ENCODE results near the gene IFIT1. TPM values are rescaled to one million over a fixed set of nuclear protein-coding genes. Genes with fewer than 3 reads are reported as not detected.

The IFIT1 gene
- polyA plus RNA-seq, 1 donor (not counting 4 experiments of a cell fraction or from before 2014, with no cell fraction given) = 140 TPM

- Histone ChIP-seq H3K4me1 (ENCODE audit: control insufficient read depth, extremely low read depth, insufficient read depth, low read length) (peaks cover 6% of the 10 kb centered on the region), H3K9me1 (ENCODE audit: control insufficient read depth, extremely low read depth, insufficient read depth, low read length) (no peaks in the 10 kb centered on the region), H3K36me3 (ENCODE audit: control insufficient read depth in 2 of 2, extremely low read depth in 1 of 2, insufficient read depth in 2 of 2, low read length in 2 of 2) (no peaks in the 10 kb centered on the region), H3K27me3 (ENCODE audit: control insufficient read depth, extremely low read depth, insufficient read depth, low read length) (no peaks in the 10 kb centered on the region), H4K20me1 (ENCODE audit: control insufficient read depth, extremely low read depth, insufficient read depth, low read length) (no peaks in the 10 kb centered on the region), H3K9me3 (ENCODE audit: control insufficient read depth, low read depth, low read length) (no peaks in the 10 kb centered on the region), H3K4me3 (ENCODE audit: control insufficient read depth in 2 of 3, extremely low read depth in 1 of 3, insufficient read depth in 2 of 3, low read depth in 1 of 3, low read length in 3 of 3) (no peak overlapping the region), H2AFZ (ENCODE audit: control insufficient read depth, low read length) (no peak overlapping the region), H3K4me2 (ENCODE audit: control insufficient read depth, extremely low read depth, insufficient read depth, low read depth, low read length) (no peak overlapping the region), H3K79me2 (ENCODE audit: control insufficient read depth, insufficient read depth, low read length) (no peaks in the 10 kb centered on the region), H3K27ac (ENCODE audit: control insufficient read depth, insufficient read depth, low read length) (no peak overlapping the region), H3K9ac (ENCODE audit: control insufficient read depth, extremely low read depth, insufficient read depth, low read length) (no peak overlapping the region)
- dilution Hi-C loops (cut with MboI; ENCODE audit: extremely low pct_ligation_motif_present, low sequenced_read_pairs) = no loop called here
- DNase-seq (ENCODE audit: low read depth, low spot score) = no peak
- peak in 2 of 3 experiments; percentile 48 to 50 for TF ChIP-seq CTCF (optimal IDR thresholded peaks at IDR 0.05 in 1 of 3, IDR thresholded peaks at IDR 0.05 in 1 of 3, conservative IDR thresholded peaks at IDR 0.05 in 1 of 3; ENCODE audit: extremely low read depth in 1 of 3, insufficient read depth in 2 of 3, low read length in 3 of 3)
- no peak for TF ChIP-seq EZH2 (IDR thresholded peaks at IDR 0.05; ENCODE audit: low read length)
- no peak for FAIRE-seq
These were observed 23.0 kb upstream of the IFIT1 start for GRCh38 chr10:89369156-89370105.

GRCh38 chr10:89371079-89371478 lies 21.3 kb upstream of the IFIT1 start:
- Histone ChIP-seq H3K79me2 (ENCODE audit: control insufficient read depth, insufficient read depth, low read length) (no peaks in the 10 kb centered on the region), H3K9ac (ENCODE audit: control insufficient read depth, extremely low read depth, insufficient read depth, low read length) (no peak overlapping the region), H4K20me1 (ENCODE audit: control insufficient read depth, extremely low read depth, insufficient read depth, low read length) (no peaks in the 10 kb centered on the region), H3K9me3 (ENCODE audit: control insufficient read depth, low read depth, low read length) (no peaks in the 10 kb centered on the region), H3K4me1 (ENCODE audit: control insufficient read depth, extremely low read depth, insufficient read depth, low read length) (peaks cover 8% of the 10 kb centered on the region), H3K4me2 (ENCODE audit: control insufficient read depth, extremely low read depth, insufficient read depth, low read depth, low read length) (no peak overlapping the region), H2AFZ (ENCODE audit: control insufficient read depth, low read length) (no peak overlapping the region), H3K9me1 (ENCODE audit: control insufficient read depth, extremely low read depth, insufficient read depth, low read length) (no peaks in the 10 kb centered on the region), H3K27me3 (ENCODE audit: control insufficient read depth, extremely low read depth, insufficient read depth, low read length) (no peaks in the 10 kb centered on the region), H3K4me3 (ENCODE audit: control insufficient read depth in 2 of 3, extremely low read depth in 1 of 3, insufficient read depth in 2 of 3, low read depth in 1 of 3, low read length in 3 of 3) (no peak overlapping the region), H3K27ac (ENCODE audit: control insufficient read depth, insufficient read depth, low read length) (no peak overlapping the region), H3K36me3 (ENCODE audit: control insufficient read depth in 2 of 2, extremely low read depth in 1 of 2, insufficient read depth in 2 of 2, low read length in 2 of 2) (no peaks in the 10 kb centered on the region)
- FAIRE-seq = no peak
- dilution Hi-C loops (cut with MboI; ENCODE audit: extremely low pct_ligation_motif_present, low sequenced_read_pairs) = no loop called here
- DNase-seq (ENCODE audit: low read depth, low spot score) = no peak
- no peak for TF ChIP-seq EZH2 (IDR thresholded peaks at IDR 0.05; ENCODE audit: low read length)
- no peak for TF ChIP-seq CTCF (optimal IDR thresholded peaks at IDR 0.05 in 1 of 3, IDR thresholded peaks at IDR 0.05 in 1 of 3, conservative IDR thresholded peaks at IDR 0.05 in 1 of 3; ENCODE audit: extremely low read depth in 1 of 3, insufficient read depth in 2 of 3, low read length in 3 of 3)
